ENCODE measurements around the gene SHLD2.

- TF ChIP-seq USF1 (IDR thresholded peaks at IDR 0.05), result no peak
- no peak for TF ChIP-seq TEAD4 (IDR thresholded peaks at IDR 0.05)
Observed at GRCh38 chr10:87058171-87058570, 36.8 kb upstream of the SHLD2 start.
